ENCODE results near the gene HAVCR2.
"Not testable (repeated sequence)": the region's sequence is repeated elsewhere in the genome, so short reads cannot be mapped to it uniquely, and the experiment has no call there.

HAVCR2 gene

GRCh38 chr5:157067005-157067404 lies 41.8 kb downstream of the HAVCR2 start:
- Histone ChIP-seq H3K36me3 (ENCODE audit: control insufficient read depth, insufficient read depth, low read length) (no peaks in the 10 kb centered on the region), H3K27ac (ENCODE audit: insufficient read depth, low read depth, low read length, poor library complexity, severe bottlenecking) (no peak overlapping the region), H3K27me3 (ENCODE audit: control insufficient read depth, insufficient read depth, low read length, poor library complexity, severe bottlenecking) (no peaks in the 10 kb centered on the region), H3K9me3 (ENCODE audit: control insufficient read depth, low read length) (no peaks in the 10 kb centered on the region), H3K4me3 (ENCODE audit: insufficient read depth, low read depth, low read length) (no peak overlapping the region), H3K4me1 (ENCODE audit: control insufficient read depth, insufficient read depth, low read length) (no peaks in the 10 kb centered on the region)
- WGBS, 2 experiments: 66 to 74% methylated on average over 2 of the region's 2 CpGs

- no peak overlapping the region for H3K4me3 ChIP-seq (ENCODE audit: insufficient read depth, low read depth, low read length)
- no peaks in the 10 kb centered on the region for H3K9me3 ChIP-seq (ENCODE audit: control insufficient read depth, low read length)
- no peak overlapping the region for H3K27ac ChIP-seq (ENCODE audit: insufficient read depth, low read depth, low read length, poor library complexity, severe bottlenecking)
- H3K36me3 ChIP-seq (ENCODE audit: control insufficient read depth, insufficient read depth, low read length): no peaks in the 10 kb centered on the region
- WGBS, 2 experiments: 93 to 94% methylated on average over 2 of the region's 2 CpGs
- no peaks in the 10 kb centered on the region for H3K4me1 ChIP-seq (ENCODE audit: control insufficient read depth, insufficient read depth, low read length)
- no peaks in the 10 kb centered on the region for H3K27me3 ChIP-seq (ENCODE audit: control insufficient read depth, insufficient read depth, low read length, poor library complexity, severe bottlenecking)
These were observed 42.8 kb downstream of the HAVCR2 start for GRCh38 chr5:157066080-157066479.

- H3K4me1 ChIP-seq (ENCODE audit: control insufficient read depth, insufficient read depth, low read length): no peaks in the 10 kb centered on the region
- H3K27me3 ChIP-seq (ENCODE audit: control insufficient read depth, insufficient read depth, low read length, poor library complexity, severe bottlenecking): no peaks in the 10 kb centered on the region
- H3K9me3 ChIP-seq (ENCODE audit: control insufficient read depth, low read length): no peaks in the 10 kb centered on the region
- H3K27ac ChIP-seq (ENCODE audit: insufficient read depth, low read depth, low read length, poor library complexity, severe bottlenecking): no peak overlapping the region
- H3K4me3 ChIP-seq (ENCODE audit: insufficient read depth, low read depth, low read length): no peak overlapping the region
- 89 to 94% methylated on average over 4 of the region's 4 CpGs for WGBS, 2 experiments
- no peaks in the 10 kb centered on the region for H3K36me3 ChIP-seq (ENCODE audit: control insufficient read depth, insufficient read depth, low read length)
These were observed 44.9 kb downstream of the HAVCR2 start for GRCh38 chr5:157063776-157064430.

GRCh38 chr5:157059891-157060290 lies 49.0 kb downstream of the HAVCR2 start:
- 86 to 93% methylated on average over 2 of the region's 3 CpGs for WGBS, 2 experiments
- Histone ChIP-seq H3K27me3 (ENCODE audit: control insufficient read depth, insufficient read depth, low read length, poor library complexity, severe bottlenecking) (no peaks in the 10 kb centered on the region), H3K4me3 (ENCODE audit: insufficient read depth, low read depth, low read length) (no peak overlapping the region), H3K4me1 (ENCODE audit: control insufficient read depth, insufficient read depth, low read length) (no peaks in the 10 kb centered on the region), H3K9me3 (ENCODE audit: control insufficient read depth, low read length) (no peaks in the 10 kb centered on the region), H3K27ac (ENCODE audit: insufficient read depth, low read depth, low read length, poor library complexity, severe bottlenecking) (no peak overlapping the region), H3K36me3 (ENCODE audit: control insufficient read depth, insufficient read depth, low read length) (no peaks in the 10 kb centered on the region)

GRCh38 chr5:157059093-157059539 lies 49.7 kb downstream of the HAVCR2 start, which contains the start of gene HAVCR1:
HAVCR1 (minus strand) TSS chr5:157059116; CDS start chr5:157057943, 1,173 bp downstream.
- Histone ChIP-seq H3K4me3 (ENCODE audit: insufficient read depth, low read depth, low read length) (no peak within 1 kb of the TSS), H3K4me1 (ENCODE audit: control insufficient read depth, insufficient read depth, low read length) (no peaks in the 10 kb centered on the region), H3K27me3 (ENCODE audit: control insufficient read depth, insufficient read depth, low read length, poor library complexity, severe bottlenecking) (no peaks in the 10 kb centered on the region), H3K27ac (ENCODE audit: insufficient read depth, low read depth, low read length, poor library complexity, severe bottlenecking) (no peak within 1 kb of the TSS), H3K9me3 (ENCODE audit: control insufficient read depth, low read length) (no peaks in the 10 kb centered on the region), H3K36me3 (ENCODE audit: control insufficient read depth, insufficient read depth, low read length) (no peaks in the 10 kb centered on the region)
- WGBS, 2 experiments: 83 to 87% methylated on average over 9 of the region's 9 CpGs

- no peaks in the 10 kb centered on the region for H3K9me3 ChIP-seq (ENCODE audit: control insufficient read depth, low read length)
- no peak overlapping the region for H3K4me3 ChIP-seq (ENCODE audit: insufficient read depth, low read depth, low read length)
- H3K27ac ChIP-seq (ENCODE audit: insufficient read depth, low read depth, low read length, poor library complexity, severe bottlenecking): no peak overlapping the region
- WGBS, 2 experiments: 89 to 92% methylated on average over 11 of the region's 11 CpGs
- no peaks in the 10 kb centered on the region for H3K4me1 ChIP-seq (ENCODE audit: control insufficient read depth, insufficient read depth, low read length)
- H3K27me3 ChIP-seq (ENCODE audit: control insufficient read depth, insufficient read depth, low read length, poor library complexity, severe bottlenecking): no peaks in the 10 kb centered on the region
- H3K36me3 ChIP-seq (ENCODE audit: control insufficient read depth, insufficient read depth, low read length): no peaks in the 10 kb centered on the region
These were observed 51.1 kb downstream of the HAVCR2 start for GRCh38 chr5:157057459-157058370.

GRCh38 chr5:157056848-157057247 lies 52.0 kb downstream of the HAVCR2 start:
- not testable (repeated sequence) for H3K4me1 ChIP-seq (ENCODE audit: control insufficient read depth, insufficient read depth, low read length); H3K27me3 ChIP-seq (ENCODE audit: control insufficient read depth, insufficient read depth, low read length, poor library complexity, severe bottlenecking); H3K9me3 ChIP-seq (ENCODE audit: control insufficient read depth, low read length); H3K36me3 ChIP-seq (ENCODE audit: control insufficient read depth, insufficient read depth, low read length); H3K27ac ChIP-seq (ENCODE audit: insufficient read depth, low read depth, low read length, poor library complexity, severe bottlenecking); H3K4me3 ChIP-seq (ENCODE audit: insufficient read depth, low read depth, low read length)
- WGBS, 2 experiments: 90 to 93% methylated on average over 6 of the region's 6 CpGs

GRCh38 chr5:157051604-157052245 lies 57.1 kb downstream of the HAVCR2 start:
- H3K9me3 ChIP-seq (ENCODE audit: control insufficient read depth, low read length): no peaks in the 10 kb centered on the region
- 83 to 85% methylated on average over 7 of the region's 7 CpGs for WGBS, 2 experiments
- no peak overlapping the region for H3K27ac ChIP-seq (ENCODE audit: insufficient read depth, low read depth, low read length, poor library complexity, severe bottlenecking)
- no peaks in the 10 kb centered on the region for H3K36me3 ChIP-seq (ENCODE audit: control insufficient read depth, insufficient read depth, low read length)
- H3K4me3 ChIP-seq (ENCODE audit: insufficient read depth, low read depth, low read length): no peak overlapping the region
- H3K27me3 ChIP-seq (ENCODE audit: control insufficient read depth, insufficient read depth, low read length, poor library complexity, severe bottlenecking): no peaks in the 10 kb centered on the region
- no peaks in the 10 kb centered on the region for H3K4me1 ChIP-seq (ENCODE audit: control insufficient read depth, insufficient read depth, low read length)

GRCh38 chr5:157050050-157050449 lies 58.8 kb downstream of the HAVCR2 start:
- no peak overlapping the region for H3K4me3 ChIP-seq (ENCODE audit: insufficient read depth, low read depth, low read length)
- no peaks in the 10 kb centered on the region for H3K9me3 ChIP-seq (ENCODE audit: control insufficient read depth, low read length)
- no peaks in the 10 kb centered on the region for H3K4me1 ChIP-seq (ENCODE audit: control insufficient read depth, insufficient read depth, low read length)
- no peaks in the 10 kb centered on the region for H3K27me3 ChIP-seq (ENCODE audit: control insufficient read depth, insufficient read depth, low read length, poor library complexity, severe bottlenecking)
- H3K36me3 ChIP-seq (ENCODE audit: control insufficient read depth, insufficient read depth, low read length): no peaks in the 10 kb centered on the region
- 91 to 92% methylated on average over 5 of the region's 5 CpGs for WGBS, 2 experiments
- no peak overlapping the region for H3K27ac ChIP-seq (ENCODE audit: insufficient read depth, low read depth, low read length, poor library complexity, severe bottlenecking)

GRCh38 chr5:157049605-157050004 lies 59.2 kb downstream of the HAVCR2 start:
- H3K9me3 ChIP-seq (ENCODE audit: control insufficient read depth, low read length): no peaks in the 10 kb centered on the region
- no peaks in the 10 kb centered on the region for H3K27me3 ChIP-seq (ENCODE audit: control insufficient read depth, insufficient read depth, low read length, poor library complexity, severe bottlenecking)
- 48 to 61% methylated on average over 1 of the region's 1 CpG for WGBS, 2 experiments
- no peak overlapping the region for H3K27ac ChIP-seq (ENCODE audit: insufficient read depth, low read depth, low read length, poor library complexity, severe bottlenecking)
- H3K4me1 ChIP-seq (ENCODE audit: control insufficient read depth, insufficient read depth, low read length): no peaks in the 10 kb centered on the region
- H3K36me3 ChIP-seq (ENCODE audit: control insufficient read depth, insufficient read depth, low read length): no peaks in the 10 kb centered on the region
- no peak overlapping the region for H3K4me3 ChIP-seq (ENCODE audit: insufficient read depth, low read depth, low read length)

Data from ectodermal cell (in vitro differentiated cells).